ENCODE data around the gene GTF2H3. TPM values are rescaled to one million over a fixed set of nuclear protein-coding genes. Genes with fewer than 3 reads are reported as not detected.

The GTF2H3 gene
- total and polyA plus RNA-seq, 9 of the 15 experiments (the other 6 are each of a cell fraction or from before 2014, with no cell fraction given) = 22.7 to 99.7 (median 49.6) TPM

DNA sequence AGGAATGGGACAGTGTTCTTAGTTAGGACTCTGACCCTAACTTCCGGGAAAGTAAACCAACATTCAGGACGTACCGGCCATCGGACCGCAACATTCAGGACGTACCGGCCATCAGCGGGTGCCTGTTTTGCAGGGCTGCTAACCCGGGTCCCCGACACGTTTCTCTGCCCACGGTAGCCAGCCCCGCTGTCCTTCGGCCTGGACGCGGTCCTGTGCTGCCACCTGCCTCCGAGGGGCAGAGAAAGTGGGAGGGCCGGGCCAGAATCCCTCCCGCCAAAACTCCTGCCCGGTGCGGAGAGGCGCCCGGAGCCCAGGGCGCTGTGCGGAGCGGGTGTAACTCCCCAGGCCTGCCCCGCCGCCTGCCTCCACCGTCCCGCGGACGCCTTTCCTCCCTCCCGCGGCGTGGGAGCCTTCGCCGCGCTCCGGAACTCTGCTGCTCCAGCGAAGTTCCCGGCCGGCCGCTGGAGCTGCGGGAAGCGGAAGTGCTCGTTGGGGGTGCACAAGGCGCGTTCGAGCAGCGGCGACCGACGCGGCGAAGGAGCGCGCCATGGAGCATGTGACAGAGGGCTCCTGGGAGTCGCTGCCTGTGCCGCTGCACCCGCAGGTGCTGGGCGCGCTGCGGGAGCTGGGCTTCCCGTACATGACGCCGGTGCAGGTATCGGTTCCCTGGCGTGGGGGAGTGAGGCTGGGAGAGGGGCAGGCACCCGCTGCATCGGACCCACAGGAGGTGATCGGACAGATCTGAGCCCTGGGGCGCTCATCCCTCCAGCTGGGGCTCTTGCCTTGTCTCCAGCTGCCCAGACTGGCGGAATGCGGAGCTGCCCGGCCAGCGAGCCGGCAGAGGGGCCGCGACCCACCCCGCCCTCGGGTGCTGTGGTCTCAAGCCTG is 31.8 kb upstream of the GTF2H3 start, which contains the start of gene DDX55 (continued):
- TF ChIP-seq, protein P1, sequence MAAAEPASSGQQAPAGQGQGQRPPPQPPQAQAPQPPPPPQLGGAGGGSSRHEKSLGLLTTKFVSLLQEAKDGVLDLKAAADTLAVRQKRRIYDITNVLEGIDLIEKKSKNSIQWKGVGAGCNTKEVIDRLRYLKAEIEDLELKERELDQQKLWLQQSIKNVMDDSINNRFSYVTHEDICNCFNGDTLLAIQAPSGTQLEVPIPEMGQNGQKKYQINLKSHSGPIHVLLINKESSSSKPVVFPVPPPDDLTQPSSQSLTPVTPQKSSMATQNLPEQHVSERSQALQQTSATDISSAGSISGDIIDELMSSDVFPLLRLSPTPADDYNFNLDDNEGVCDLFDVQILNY (CRISPR knock-in tag; IDR thresholded peaks at IDR 0.05) = peak; percentile 43; the same call in 1 of the 2 replicates
- TF ChIP-seq KLF16 (IDR thresholded peaks at IDR 0.05) = no peak
- TF ChIP-seq BACH1 (tag; IDR thresholded peaks at IDR 0.05) = no peak
- no peak for TF ChIP-seq BMI1 (IDR thresholded peaks at IDR 0.05; ENCODE audit: low read length)
- TF ChIP-seq COPS2 (conservative IDR thresholded peaks at IDR 0.05) = no peak
- peak; percentile 30; the same call in 1 of the 2 replicates for TF ChIP-seq CBFB (CRISPR knock-in tag; IDR thresholded peaks at IDR 0.05)
- TF ChIP-seq SIN3A (IDR thresholded peaks at IDR 0.05; ENCODE audit: borderline replicate concordance in 2 of 2, control insufficient read depth in 1 of 2, low read depth in 2 of 2, low read length in 2 of 2) = peak; percentile 82 to 99; a peak in 3 of 4 replicates
- TF ChIP-seq ZNF408 (CRISPR knock-in tag; IDR thresholded peaks at IDR 0.05; ENCODE audit: low read depth) = no peak
- TF ChIP-seq, protein P2, sequence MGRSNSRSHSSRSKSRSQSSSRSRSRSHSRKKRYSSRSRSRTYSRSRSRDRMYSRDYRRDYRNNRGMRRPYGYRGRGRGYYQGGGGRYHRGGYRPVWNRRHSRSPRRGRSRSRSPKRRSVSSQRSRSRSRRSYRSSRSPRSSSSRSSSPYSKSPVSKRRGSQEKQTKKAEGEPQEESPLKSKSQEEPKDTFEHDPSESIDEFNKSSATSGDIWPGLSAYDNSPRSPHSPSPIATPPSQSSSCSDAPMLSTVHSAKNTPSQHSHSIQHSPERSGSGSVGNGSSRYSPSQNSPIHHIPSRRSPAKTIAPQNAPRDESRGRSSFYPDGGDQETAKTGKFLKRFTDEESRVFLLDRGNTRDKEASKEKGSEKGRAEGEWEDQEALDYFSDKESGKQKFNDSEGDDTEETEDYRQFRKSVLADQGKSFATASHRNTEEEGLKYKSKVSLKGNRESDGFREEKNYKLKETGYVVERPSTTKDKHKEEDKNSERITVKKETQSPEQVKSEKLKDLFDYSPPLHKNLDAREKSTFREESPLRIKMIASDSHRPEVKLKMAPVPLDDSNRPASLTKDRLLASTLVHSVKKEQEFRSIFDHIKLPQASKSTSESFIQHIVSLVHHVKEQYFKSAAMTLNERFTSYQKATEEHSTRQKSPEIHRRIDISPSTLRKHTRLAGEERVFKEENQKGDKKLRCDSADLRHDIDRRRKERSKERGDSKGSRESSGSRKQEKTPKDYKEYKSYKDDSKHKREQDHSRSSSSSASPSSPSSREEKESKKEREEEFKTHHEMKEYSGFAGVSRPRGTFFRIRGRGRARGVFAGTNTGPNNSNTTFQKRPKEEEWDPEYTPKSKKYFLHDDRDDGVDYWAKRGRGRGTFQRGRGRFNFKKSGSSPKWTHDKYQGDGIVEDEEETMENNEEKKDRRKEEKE (IDR thresholded peaks at IDR 0.05; ENCODE audit: borderline replicate concordance in 1 of 2, control insufficient read depth in 1 of 2, low read depth in 2 of 2, low read length in 1 of 2) = peak in 1 of 2 experiments; percentile 92; a peak in 2 of 4 replicates
- TF ChIP-seq ESRRB (CRISPR knock-in tag; IDR thresholded peaks at IDR 0.05; ENCODE audit: borderline replicate concordance) = no peak
- no peak for TF ChIP-seq CBX8 (IDR thresholded peaks at IDR 0.05; ENCODE audit: borderline replicate concordance, extremely low read depth, low read depth, low read length, poor library complexity, severe bottlenecking)
- TF ChIP-seq ZNF583 (CRISPR knock-in tag; IDR thresholded peaks at IDR 0.05) = 0 out of 2 replicates have a peak, but pooled peaks have one; percentile 16
- peak; percentile 97 for TF ChIP-seq XRCC5 (IDR thresholded peaks at IDR 0.05; ENCODE audit: low read depth, low read length)
- TF ChIP-seq, protein P3, sequence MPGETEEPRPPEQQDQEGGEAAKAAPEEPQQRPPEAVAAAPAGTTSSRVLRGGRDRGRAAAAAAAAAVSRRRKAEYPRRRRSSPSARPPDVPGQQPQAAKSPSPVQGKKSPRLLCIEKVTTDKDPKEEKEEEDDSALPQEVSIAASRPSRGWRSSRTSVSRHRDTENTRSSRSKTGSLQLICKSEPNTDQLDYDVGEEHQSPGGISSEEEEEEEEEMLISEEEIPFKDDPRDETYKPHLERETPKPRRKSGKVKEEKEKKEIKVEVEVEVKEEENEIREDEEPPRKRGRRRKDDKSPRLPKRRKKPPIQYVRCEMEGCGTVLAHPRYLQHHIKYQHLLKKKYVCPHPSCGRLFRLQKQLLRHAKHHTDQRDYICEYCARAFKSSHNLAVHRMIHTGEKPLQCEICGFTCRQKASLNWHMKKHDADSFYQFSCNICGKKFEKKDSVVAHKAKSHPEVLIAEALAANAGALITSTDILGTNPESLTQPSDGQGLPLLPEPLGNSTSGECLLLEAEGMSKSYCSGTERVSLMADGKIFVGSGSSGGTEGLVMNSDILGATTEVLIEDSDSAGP (CRISPR knock-in tag; IDR thresholded peaks at IDR 0.05) = peak; percentile 7; the same call in 1 of the 2 replicates
- TF ChIP-seq ARID2 (IDR thresholded peaks at IDR 0.05) = peak; percentile 57; the same call in 1 of the 2 replicates
- TF ChIP-seq SMAD1 (IDR thresholded peaks at IDR 0.05; ENCODE audit: low read depth, low read length, partially characterized antibody) = peak; percentile 73
- TF ChIP-seq ESRRA (IDR thresholded peaks at IDR 0.05; ENCODE audit: borderline replicate concordance, low read depth) = peak; percentile 80
- TF ChIP-seq CEBPB (tag; IDR thresholded peaks at IDR 0.05) = no peak
- TF ChIP-seq, protein P4, sequence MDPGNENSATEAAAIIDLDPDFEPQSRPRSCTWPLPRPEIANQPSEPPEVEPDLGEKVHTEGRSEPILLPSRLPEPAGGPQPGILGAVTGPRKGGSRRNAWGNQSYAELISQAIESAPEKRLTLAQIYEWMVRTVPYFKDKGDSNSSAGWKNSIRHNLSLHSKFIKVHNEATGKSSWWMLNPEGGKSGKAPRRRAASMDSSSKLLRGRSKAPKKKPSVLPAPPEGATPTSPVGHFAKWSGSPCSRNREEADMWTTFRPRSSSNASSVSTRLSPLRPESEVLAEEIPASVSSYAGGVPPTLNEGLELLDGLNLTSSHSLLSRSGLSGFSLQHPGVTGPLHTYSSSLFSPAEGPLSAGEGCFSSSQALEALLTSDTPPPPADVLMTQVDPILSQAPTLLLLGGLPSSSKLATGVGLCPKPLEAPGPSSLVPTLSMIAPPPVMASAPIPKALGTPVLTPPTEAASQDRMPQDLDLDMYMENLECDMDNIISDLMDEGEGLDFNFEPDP (CRISPR knock-in tag; IDR thresholded peaks at IDR 0.05) = 0 out of 2 replicates have a peak, but pooled peaks have one; percentile 26

Data from K562 (cell line).